DOHH2 (cell line): ENCODE results near the gene OR2G2.

ENCODE experiments used
- H3F3A ChIP-seq: fragments of 200-600 bp; sonication (generic), shearing (Covaris generic); 2 replicates; pipeline ENCODE4 v1.6.0; 2016; ENCODE audit warnings: antibody characterized with exemption, mild to moderate bottlenecking; ENCODE audit not compliant: control insufficient read depth, insufficient read depth
- H3K27ac ChIP-seq: fragments of 200-600 bp; sonication (generic); 2 replicates; pipeline ENCODE4 v1.5.1; 2014; ENCODE audit warnings: low read depth, mild to moderate bottlenecking, low read length, moderate library complexity
- H3K27me3 ChIP-seq: fragments of 200-600 bp; sonication (generic); 2 replicates; pipeline ENCODE4 v1.6.1; 2014; ENCODE audit warnings: mild to moderate bottlenecking, low read length, mixed read lengths; ENCODE audit not compliant: control insufficient read depth
- H3K36me3 ChIP-seq: fragments of 200-600 bp; sonication (generic); 2 replicates; pipeline ENCODE4 v1.6.1; 2014; ENCODE audit warnings: mild to moderate bottlenecking, low read length, moderate library complexity, mixed read lengths; ENCODE audit not compliant: control insufficient read depth
- H3K4me1 ChIP-seq: fragments of 200-600 bp; sonication (generic); 2 replicates; pipeline ENCODE4 v1.6.1; 2014; ENCODE audit warnings: mild to moderate bottlenecking, low read length, mixed read lengths; ENCODE audit not compliant: control insufficient read depth
- H3K4me2 ChIP-seq: fragments of 200-600 bp; sonication (generic); 2 replicates; pipeline ENCODE4 v1.6.0; 2014; ENCODE audit warnings: mild to moderate bottlenecking, low read length, moderate library complexity
- H3K4me3 ChIP-seq: fragments of 200-600 bp; sonication (generic); 2 replicates; pipeline ENCODE4 v1.5.1; 2014; ENCODE audit warnings: mild to moderate bottlenecking, low read length, mixed read lengths
- H3K79me2 ChIP-seq: fragments of 200-600 bp; sonication (generic); 2 replicates; pipeline ENCODE4 v1.6.1; 2014; ENCODE audit warnings: mild to moderate bottlenecking, low read length, mixed read lengths; ENCODE audit not compliant: control insufficient read depth
- H3K9me2 ChIP-seq: fragments of 200-600 bp; sonication (generic); replicated peaks from 2 replicates; pipeline ENCODE4 v1.6.1; 2014; ENCODE audit warnings: mild to moderate bottlenecking, low read length, mixed read lengths; ENCODE audit not compliant: control insufficient read depth
- H3K9me3 ChIP-seq: fragments of 200-600 bp; sonication (generic); 2 replicates; pipeline ENCODE4 v1.6.1; 2014; ENCODE audit warnings: antibody characterized with exemption, low read length, mixed read lengths; ENCODE audit not compliant: control insufficient read depth, insufficient read depth
- H4K20me1 ChIP-seq: fragments of 200-600 bp; sonication (generic); 2 replicates; pipeline ENCODE4 v1.6.0; 2014; ENCODE audit warnings: low read depth, mild to moderate bottlenecking, antibody characterized with exemption, low read length, moderate library complexity; ENCODE audit not compliant: control insufficient read depth, insufficient read depth
- EZH2phosphoT487 ChIP-seq: fragments of 200-600 bp; sonication (generic); IDR thresholded peaks from 2 replicates; pipeline ENCODE4 v1.6.1; 2017; ENCODE audit warnings: borderline replicate concordance, mild to moderate bottlenecking, antibody characterized with exemption, low read length, moderate library complexity, mixed read lengths
- TF ChIP-seq, protein P1 (sequence below): fragments of 200-600 bp; sonication (generic); IDR thresholded peaks from one replicate; pipeline ENCODE4 v1.5.1; 2014; ENCODE audit warnings: antibody characterized with exemption, mild to moderate bottlenecking, low read depth, low read length; ENCODE audit not compliant: poor library complexity, severe bottlenecking

Gene OR2G2

DNA sequence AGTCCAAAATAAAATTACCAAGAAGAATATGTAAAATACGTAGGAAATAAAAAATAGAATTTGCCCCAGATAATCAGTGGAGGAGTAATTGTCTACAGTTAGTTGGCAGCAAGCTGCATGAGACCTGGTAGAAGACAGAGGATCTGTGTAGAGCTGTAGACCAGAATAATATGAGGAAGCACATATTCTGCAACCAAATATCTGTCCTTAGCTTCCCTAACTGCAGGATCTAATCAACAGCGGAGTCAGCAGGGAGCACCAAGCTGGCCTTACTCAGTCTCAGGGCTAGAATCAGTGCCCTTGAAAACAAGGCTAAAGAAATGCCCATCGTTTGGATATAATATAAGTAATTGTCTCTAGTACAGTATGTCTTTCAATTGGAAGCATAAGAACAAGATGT is 45.3 kb upstream of the OR2G2 start:
- Histone ChIP-seq H3F3A (no peaks in the 10 kb centered on the region), H3K9me3 (no peaks in the 10 kb centered on the region), H3K27me3 (peaks cover 3% of the 10 kb centered on the region; the same call in 1 of the 2 replicates), H3K4me3 (no peak overlapping the region), H3K27ac (no peak overlapping the region), H3K79me2 (no peaks in the 10 kb centered on the region), H4K20me1 (no peaks in the 10 kb centered on the region), H3K9me2 (no peaks in the 10 kb centered on the region), H3K4me2 (no peak overlapping the region), H3K36me3 (no peaks in the 10 kb centered on the region), H3K4me1 (no peaks in the 10 kb centered on the region)
- TF ChIP-seq, protein P1, sequence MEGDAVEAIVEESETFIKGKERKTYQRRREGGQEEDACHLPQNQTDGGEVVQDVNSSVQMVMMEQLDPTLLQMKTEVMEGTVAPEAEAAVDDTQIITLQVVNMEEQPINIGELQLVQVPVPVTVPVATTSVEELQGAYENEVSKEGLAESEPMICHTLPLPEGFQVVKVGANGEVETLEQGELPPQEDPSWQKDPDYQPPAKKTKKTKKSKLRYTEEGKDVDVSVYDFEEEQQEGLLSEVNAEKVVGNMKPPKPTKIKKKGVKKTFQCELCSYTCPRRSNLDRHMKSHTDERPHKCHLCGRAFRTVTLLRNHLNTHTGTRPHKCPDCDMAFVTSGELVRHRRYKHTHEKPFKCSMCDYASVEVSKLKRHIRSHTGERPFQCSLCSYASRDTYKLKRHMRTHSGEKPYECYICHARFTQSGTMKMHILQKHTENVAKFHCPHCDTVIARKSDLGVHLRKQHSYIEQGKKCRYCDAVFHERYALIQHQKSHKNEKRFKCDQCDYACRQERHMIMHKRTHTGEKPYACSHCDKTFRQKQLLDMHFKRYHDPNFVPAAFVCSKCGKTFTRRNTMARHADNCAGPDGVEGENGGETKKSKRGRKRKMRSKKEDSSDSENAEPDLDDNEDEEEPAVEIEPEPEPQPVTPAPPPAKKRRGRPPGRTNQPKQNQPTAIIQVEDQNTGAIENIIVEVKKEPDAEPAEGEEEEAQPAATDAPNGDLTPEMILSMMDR, result no peak
- TF ChIP-seq EZH2phosphoT487, result no peak

DNA sequence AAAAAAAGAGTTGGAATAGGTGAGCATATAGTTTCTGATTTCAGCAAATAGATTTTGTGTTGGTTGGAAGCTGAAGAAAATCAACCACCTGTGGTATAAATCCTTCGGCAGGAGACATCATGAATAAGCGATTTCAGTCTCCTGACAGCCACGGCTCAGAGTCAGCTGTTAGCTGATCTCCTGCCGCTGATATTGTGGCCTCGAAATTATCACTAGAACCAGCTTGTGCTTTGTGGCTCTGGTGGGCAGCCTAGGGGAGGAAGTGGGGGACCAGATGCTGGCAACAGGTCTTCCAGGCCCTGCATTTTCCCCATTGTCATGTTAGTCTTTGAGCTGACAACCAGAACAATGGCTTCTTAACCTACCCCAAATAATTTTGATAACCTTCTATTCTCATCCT is 40.1 kb upstream of the OR2G2 start:
- no peaks in the 10 kb centered on the region for H3K36me3 ChIP-seq
- no peaks in the 10 kb centered on the region for H4K20me1 ChIP-seq
- H3K9me3 ChIP-seq, result no peaks in the 10 kb centered on the region
- no peaks in the 10 kb centered on the region for H3K79me2 ChIP-seq
- H3K9me2 ChIP-seq, result no peaks in the 10 kb centered on the region
- H3K27ac ChIP-seq, result no peak overlapping the region
- no peaks in the 10 kb centered on the region for H3K4me1 ChIP-seq
- no peaks in the 10 kb centered on the region for H3K27me3 ChIP-seq
- H3F3A ChIP-seq, result no peaks in the 10 kb centered on the region
- H3K4me3 ChIP-seq, result no peak overlapping the region
- TF ChIP-seq, protein P1, result no peak
- TF ChIP-seq EZH2phosphoT487, result no peak
- no peak overlapping the region for H3K4me2 ChIP-seq

DNA sequence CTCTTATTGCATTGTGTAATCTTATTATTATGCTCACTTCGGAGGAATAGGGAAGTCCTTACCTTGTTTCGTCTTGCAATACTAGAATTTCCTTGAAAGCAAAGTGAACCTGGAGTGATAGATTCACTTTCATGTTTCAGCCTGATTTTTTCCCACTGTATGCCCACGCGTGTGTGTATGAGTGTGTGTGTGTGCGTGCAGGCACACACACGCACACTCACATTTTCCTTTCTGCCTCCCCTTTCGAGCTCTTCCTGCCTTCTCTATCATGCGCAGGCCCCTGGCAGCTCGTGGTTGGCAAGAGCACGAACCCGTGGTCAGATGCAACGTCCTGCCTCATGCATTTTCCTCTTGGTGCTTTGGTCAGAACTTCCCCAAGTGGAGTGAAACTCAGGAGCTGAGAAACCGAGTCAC is 39.4 kb upstream of the OR2G2 start, which contains the start of gene GCSAML:
Gene GCSAML, plus strand, starts transcription at position 366 of the 414 bp plus-strand sequence. CDS start 58 bp downstream, outside the sequence.
- no peak for TF ChIP-seq EZH2phosphoT487
- TF ChIP-seq, protein P1, result no peak
- no peaks in the 10 kb centered on the region for H3K36me3 ChIP-seq
- H4K20me1 ChIP-seq, result no peaks in the 10 kb centered on the region
- no peaks in the 10 kb centered on the region for H3F3A ChIP-seq
- H3K27ac ChIP-seq, result no peak within 1 kb of the TSS
- no peaks in the 10 kb centered on the region for H3K27me3 ChIP-seq
- H3K79me2 ChIP-seq, result no peaks in the 10 kb centered on the region
- H3K4me3 ChIP-seq, result no peak within 1 kb of the TSS
- no peaks in the 10 kb centered on the region for H3K9me2 ChIP-seq
- H3K4me1 ChIP-seq, result no peaks in the 10 kb centered on the region
- no peaks in the 10 kb centered on the region for H3K9me3 ChIP-seq
- H3K4me2 ChIP-seq, result no peak within 1 kb of the TSS
